Activated CD8-positive, alpha-beta T cell treated with anti-CD3 and anti-CD28 coated beads for 36 hours (primary cell): ENCODE data around the gene JMJD8. TPM values are rescaled to one million over a fixed set of nuclear protein-coding genes. Genes with fewer than 3 reads are reported as not detected.

Source experiments
- ATAC-seq: fragments of 200-7000 bp; cut with Tn5 transposase; one replicate; pipeline ENCODE4 v1.10.0; 2021; ENCODE audit warnings: mild to moderate bottlenecking, moderate library complexity
- CTCF ChIA-PET: fragments of 350-600 bp; sonication (Branson Sonifier 250); formaldehyde crosslinking; loops from one replicate; lab custom pipeline; 2021; ENCODE audit warnings: antibody characterized with exemption; lab: Charles Lee
- POLR2A ChIA-PET: fragments of 350-600 bp; sonication (Branson Sonifier 250); formaldehyde crosslinking; loops from one replicate; lab custom pipeline; 2021; ENCODE audit warnings: antibody characterized with exemption; lab: Charles Lee
- DNase-seq: peaks from one replicate; pipeline ENCODE4 v3.0.0-alpha.2; 2020
- H3K27ac Mint-ChIP-seq: one replicate; pipeline ENCODE4 v1.8.0; 2021; ENCODE audit warnings: mild to moderate bottlenecking, mixed read lengths
- H3K27me3 Mint-ChIP-seq: one replicate; pipeline ENCODE4 v1.8.0; 2021; ENCODE audit warnings: mixed read lengths
- H3K36me3 Mint-ChIP-seq: one replicate; pipeline ENCODE4 v1.8.0; 2021; ENCODE audit warnings: low read depth, mixed read lengths
- H3K4me1 Mint-ChIP-seq: one replicate; pipeline ENCODE4 v1.8.0; 2021; ENCODE audit warnings: low read depth, mixed read lengths
- H3K4me3 Mint-ChIP-seq: one replicate; pipeline ENCODE4 v1.8.0; 2021; ENCODE audit warnings: mild to moderate bottlenecking, moderate library complexity, mixed read lengths
- H3K9me3 Mint-ChIP-seq: one replicate; pipeline ENCODE4 v1.8.0; 2021; ENCODE audit warnings: mixed read lengths
- CTCF ChIP-seq: fragments of 200-600 bp; IDR thresholded peaks from one replicate; pipeline ENCODE4 v1.8.0; 2022; ENCODE audit warnings: antibody characterized with exemption, mild to moderate bottlenecking
- intact Hi-C: fragments of 100-400 bp; cut with micrococcal nuclease; formaldehyde crosslinking; loops from one replicate; pipeline ENCODE4 v1.10.0; 2022
- total RNA-seq, 2 experiments: library from RNA; stranded (reverse); gene quantifications; one replicate each; pipeline ENCODE4 v1.2.3, GENCODE V29; 2021

The JMJD8 gene
- total RNA-seq, 2 experiments from 2014 or later: 26.2 to 28.7 TPM

DNA sequence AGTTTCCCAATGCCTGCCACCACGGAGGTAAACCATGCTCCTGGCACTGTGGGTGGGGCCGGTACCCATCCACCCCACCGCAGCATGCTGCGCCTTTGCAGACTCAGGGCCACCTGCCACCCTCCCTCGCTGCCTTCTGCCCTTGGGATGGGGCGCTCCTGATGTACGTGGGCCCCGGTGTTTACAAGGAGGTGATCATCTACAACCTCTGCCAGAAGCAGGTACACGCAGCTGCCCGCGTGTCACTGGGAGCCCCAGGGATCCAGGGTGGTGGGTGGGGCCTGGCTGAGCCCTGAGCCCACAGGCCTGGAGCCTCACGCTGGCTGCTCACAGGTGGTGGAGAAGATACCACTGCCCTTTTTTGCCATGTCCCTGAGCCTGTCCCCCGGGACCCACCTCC is 17.6 kb downstream of the JMJD8 start:
- Mint-ChIP-seq H3K4me1 (peaks cover 9% of the 10 kb centered on the region), H3K27me3 (no peaks in the 10 kb centered on the region), H3K36me3 (peaks cover 12% of the 10 kb centered on the region), H3K4me3 (no peak overlapping the region), H3K9me3 (no peaks in the 10 kb centered on the region), H3K27ac (no peak overlapping the region)
- CTCF ChIA-PET: interaction anchor here (1.1 to 2.7 kb wide), 4 partner anchors 9 to 54 kb away, joined by 3 to 9 read pairs (median 3); partner anchors contain the start of genes METRN and RHBDL1
- DNase-seq (no peak), ATAC-seq (no peak)
- POLR2A ChIA-PET: interaction anchor here (0.6 to 1.2 kb wide), 3 partner anchors 9 to 12 kb away, joined by 3 read pairs; partner anchors contain the start of gene RHBDL1
- intact Hi-C loops: loop anchor here (10.0 kb wide), 1 partner anchor 82 kb away; no protein-coding TSS in a partner anchor
- TF ChIP-seq CTCF: no peak

DNA sequence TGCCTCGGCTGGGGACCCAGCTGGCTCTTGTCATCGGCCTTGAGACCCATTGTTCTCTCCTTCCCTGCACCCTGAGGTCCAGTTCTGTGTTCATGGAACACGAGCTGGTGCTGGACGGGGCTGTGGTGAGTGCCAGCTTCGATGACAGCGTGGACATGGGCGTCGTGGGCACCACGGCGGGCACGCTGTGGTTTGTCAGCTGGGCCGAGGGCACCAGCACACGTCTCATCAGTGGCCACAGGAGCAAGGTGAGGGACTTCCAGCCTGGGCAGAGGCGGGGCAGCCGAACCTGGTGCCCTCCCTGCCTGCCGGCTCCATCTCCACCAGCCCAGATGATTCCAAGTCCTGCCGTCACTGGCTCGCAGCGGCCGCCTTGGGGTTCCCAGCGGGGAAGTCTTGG is 21.5 kb downstream of the JMJD8 start:
- no peak for DNase-seq
- H3K4me1 Mint-ChIP-seq: peaks cover 11% of the 10 kb centered on the region
- no peaks in the 10 kb centered on the region for H3K27me3 Mint-ChIP-seq
- POLR2A ChIA-PET: interaction anchor here (0.8 to 4.6 kb wide), 5 partner anchors 13 to 26 kb away, joined by 3 to 28 read pairs (median 4); partner anchors contain the start of genes JMJD8, METTL26, RHBDL1 and WDR90
- H3K9me3 Mint-ChIP-seq: no peaks in the 10 kb centered on the region
- no peak for ATAC-seq
- H3K27ac Mint-ChIP-seq: no peak overlapping the region
- H3K4me3 Mint-ChIP-seq: no peak overlapping the region
- TF ChIP-seq CTCF: no peak
- H3K36me3 Mint-ChIP-seq: peaks cover 10% of the 10 kb centered on the region
- CTCF ChIA-PET: interaction anchor here (1.2 kb wide), 1 partner anchor 58 kb away, joined by 3 read pairs; no protein-coding TSS in a partner anchor
- intact Hi-C loops: loop anchor here (10.0 kb wide), 1 partner anchor 78 kb away; no protein-coding TSS in a partner anchor

DNA sequence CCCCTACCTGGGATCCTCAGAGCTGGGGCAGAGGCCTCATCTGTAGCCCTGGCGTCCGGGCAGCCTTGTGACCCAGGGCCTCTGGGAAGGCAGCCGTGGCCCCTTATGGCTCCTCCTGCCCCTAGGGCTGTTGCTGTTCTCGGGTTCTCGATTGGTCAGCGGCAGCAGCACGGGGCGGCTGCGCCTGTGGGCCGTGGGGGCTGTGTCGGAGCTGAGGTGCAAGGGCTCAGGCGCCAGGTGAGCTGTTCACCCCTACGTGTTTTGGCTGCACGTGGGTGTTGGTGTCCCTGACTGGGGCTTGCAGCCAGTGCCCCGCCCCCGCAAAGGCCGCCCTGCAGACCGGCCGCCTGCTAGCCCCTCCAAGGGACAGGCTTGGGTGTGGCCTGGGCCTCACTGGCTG is 22.0 kb downstream of the JMJD8 start:
- Mint-ChIP-seq H3K27me3 (no peaks in the 10 kb centered on the region), H3K4me3 (no peak overlapping the region), H3K4me1 (peaks cover 7% of the 10 kb centered on the region), H3K9me3 (no peaks in the 10 kb centered on the region), H3K27ac (no peak overlapping the region), H3K36me3 (peaks cover 10% of the 10 kb centered on the region)
- no peak for DNase-seq
- CTCF ChIA-PET: interaction anchor here (1.2 kb wide), 1 partner anchor 58 kb away, joined by 3 read pairs; no protein-coding TSS in a partner anchor
- TF ChIP-seq CTCF: no peak
- POLR2A ChIA-PET: interaction anchor here (0.7 to 4.6 kb wide), 6 partner anchors 13 to 66 kb away, joined by 3 to 28 read pairs (median 4); partner anchors contain the start of genes JMJD8, METTL26, RHBDL1 and WDR90
- intact Hi-C loops: loop anchor here (10.0 kb wide), 1 partner anchor 77 kb away; no protein-coding TSS in a partner anchor
- no peak for ATAC-seq

DNA sequence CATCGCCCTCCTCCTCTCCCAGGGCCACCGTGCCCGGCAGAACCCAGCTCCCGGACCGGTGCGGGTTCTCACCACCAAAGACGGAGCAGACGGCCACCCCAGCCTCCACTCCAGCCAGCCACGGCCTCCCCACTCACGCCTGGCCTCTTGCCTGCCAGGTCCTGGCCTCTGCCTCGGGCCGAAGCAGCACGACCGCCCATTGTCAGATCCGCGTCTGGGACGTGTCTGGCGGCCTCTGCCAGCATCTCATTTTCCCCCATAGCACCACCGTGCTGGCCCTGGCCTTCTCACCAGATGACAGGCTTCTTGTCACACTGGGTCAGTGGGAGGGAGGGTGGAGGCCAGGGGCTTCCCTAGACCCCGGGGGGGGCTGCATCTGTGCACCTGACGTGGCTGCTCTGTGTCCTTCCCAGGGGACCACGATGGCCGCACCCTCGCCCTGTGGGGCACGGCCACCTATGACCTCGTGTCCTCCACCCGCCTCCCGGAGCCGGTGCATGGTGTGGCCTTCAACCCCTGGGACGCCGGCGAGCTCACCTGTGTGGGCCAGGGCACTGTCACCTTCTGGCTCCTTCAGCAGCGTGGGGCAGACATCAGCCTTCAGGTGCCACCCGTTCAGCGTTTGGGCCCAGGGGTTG is 22.8 kb downstream of the JMJD8 start:
- intact Hi-C loops: loop anchor here (10.0 kb wide), 1 partner anchor 77 kb away; no protein-coding TSS in a partner anchor
- DNase-seq (no peak), ATAC-seq (no peak)
- no peak overlapping the region for H3K4me3 Mint-ChIP-seq
- TF ChIP-seq CTCF: no peak
- no peaks in the 10 kb centered on the region for H3K27me3 Mint-ChIP-seq
- CTCF ChIA-PET: no interaction called here
- POLR2A ChIA-PET: interaction anchor here (0.7 to 4.6 kb wide), 5 partner anchors 12 to 67 kb away, joined by 3 to 28 read pairs (median 3); partner anchors contain the start of genes METTL26 and WDR90
- no peaks in the 10 kb centered on the region for H3K9me3 Mint-ChIP-seq
- no peak overlapping the region for H3K27ac Mint-ChIP-seq
- H3K36me3 Mint-ChIP-seq: peaks cover 10% of the 10 kb centered on the region
- peaks cover 7% of the 10 kb centered on the region for H3K4me1 Mint-ChIP-seq
